ENCODE results near the gene DMRTC2. TPM values are rescaled to one million over a fixed set of nuclear protein-coding genes. Genes with fewer than 3 reads are reported as not detected.
A peak's percentile ranks its signal among the peaks of the same experiment; 100 is the strongest.

Gene DMRTC2
- total and polyA plus RNA-seq, 9 of the 15 experiments (the other 6 are each of a cell fraction or from before 2014, with no cell fraction given): 0.03 TPM; not detected in 8

- H4K20me1 ChIP-seq (replicated peaks; ENCODE audit: control insufficient read depth, insufficient read depth, low read length): no peaks in the 10 kb centered on the region
- DNase-seq (ENCODE audit: extremely low read depth in 1 of 4, low spot score in 3 of 4) (no peak), ATAC-seq (no peak), FAIRE-seq (no peak)
- H3K27me3 ChIP-seq (ENCODE audit: control insufficient read depth in 2 of 2, insufficient read depth in 2 of 2, low read length in 2 of 2): no peaks in the 10 kb centered on the region
- H3K9me3 ChIP-seq (replicated peaks; ENCODE audit: control insufficient read depth, insufficient read depth, low read depth, low read length): no peaks in the 10 kb centered on the region
- peaks cover 34 to 63% of the 10 kb centered on the region in 2 experiments for H3K4me1 ChIP-seq (replicated peaks in 1 of 2; ENCODE audit: control insufficient read depth in 2 of 2, insufficient read depth in 2 of 2, low read length in 2 of 2)
- 83% methylated on average over 20 of the region's 21 CpGs for WGBS (ENCODE audit: insufficient coverage, low coverage, missing lambda C conversion rate)
- no peak for TF ChIP-seq SRF (CRISPR knock-in tag; IDR thresholded peaks at IDR 0.05)
- peak; percentile 48; the same call in 1 of the 2 replicates for TF ChIP-seq ZBTB7A (IDR thresholded peaks at IDR 0.05; ENCODE audit: borderline replicate concordance, control insufficient read depth, low read depth, low read length)
- no peak for TF ChIP-seq RCOR1 (IDR thresholded peaks at IDR 0.05; ENCODE audit: borderline replicate concordance in 1 of 2, low read depth in 2 of 2, low read length in 2 of 2)
- H3K79me2 ChIP-seq (ENCODE audit: control insufficient read depth, insufficient read depth, low read length): peaks cover 8% of the 10 kb centered on the region; the same call in 1 of the 3 replicates
- no peak overlapping the region for H3K4me2 ChIP-seq (ENCODE audit: insufficient read depth, low read length)
- H3K9ac ChIP-seq (ENCODE audit: insufficient read depth in 1 of 2, low read depth in 2 of 2, low read length in 2 of 2): peak overlapping the region in 1 of 2 experiments; percentile 36; a peak in 2 of 4 replicates
- H3K4me3 ChIP-seq: no peak overlapping the region
- in situ Hi-C loops (cut with MboI) (no loop called here), intact Hi-C loops (cut with micrococcal nuclease) (no loop called here)
- ChIA-PET CTCF (ENCODE audit: low intra/inter-chr PET ratio) (no interaction called here), POLR2A (no interaction called here)
- no peaks in the 10 kb centered on the region for H3K36me3 ChIP-seq (ENCODE audit: control insufficient read depth, insufficient read depth, low read length)
- no TSS peak for BruUV-seq (replicated peaks)
- no peak overlapping the region for H3K27ac ChIP-seq (ENCODE audit: extremely low read depth, low read depth, low read length)
- no peaks in the 10 kb centered on the region for H3K9me1 ChIP-seq (ENCODE audit: control insufficient read depth, insufficient read depth, low read length)
- no peak overlapping the region for H2AFZ ChIP-seq (ENCODE audit: low read depth, low read length)
These were observed 34.2 kb downstream of the DMRTC2 start for GRCh38 chr19:41879080-41879479.

- Histone ChIP-seq H3K4me2 (ENCODE audit: insufficient read depth, low read length) (no peak overlapping the region), H3K9me3 (replicated peaks; ENCODE audit: control insufficient read depth, insufficient read depth, low read depth, low read length) (no peaks in the 10 kb centered on the region), H3K9ac (ENCODE audit: insufficient read depth in 1 of 2, low read depth in 2 of 2, low read length in 2 of 2) (peak overlapping the region in 1 of 2 experiments; percentile 59; a peak in 1 of 4 replicates), H3K9me1 (ENCODE audit: control insufficient read depth, insufficient read depth, low read length) (no peaks in the 10 kb centered on the region), H4K20me1 (replicated peaks; ENCODE audit: control insufficient read depth, insufficient read depth, low read length) (no peaks in the 10 kb centered on the region), H3K79me2 (ENCODE audit: control insufficient read depth, insufficient read depth, low read length) (peaks cover 13% of the 10 kb centered on the region), H3K4me1 (replicated peaks in 1 of 2; ENCODE audit: control insufficient read depth in 2 of 2, insufficient read depth in 2 of 2, low read length in 2 of 2) (peaks cover 35 to 68% of the 10 kb centered on the region in 2 experiments), H3K4me3 (no peak overlapping the region), H3K27ac (ENCODE audit: extremely low read depth, low read depth, low read length) (no peak overlapping the region), H2AFZ (ENCODE audit: low read depth, low read length) (no peak overlapping the region), H3K36me3 (ENCODE audit: control insufficient read depth, insufficient read depth, low read length) (no peaks in the 10 kb centered on the region; the same call in 2 of the 3 replicates), H3K27me3 (ENCODE audit: control insufficient read depth in 2 of 2, insufficient read depth in 2 of 2, low read length in 2 of 2) (no peaks in the 10 kb centered on the region)
- no peak for ATAC-seq
- POLR2A ChIA-PET: interaction anchor here (0.7 to 1.3 kb wide), 3 partner anchors 17 to 159 kb away, joined by 3 to 6 read pairs (median 5); partner anchors contain the start of gene RPS19
- FAIRE-seq: no peak
- BruUV-seq (replicated peaks): no TSS peak
- intact Hi-C loops (cut with micrococcal nuclease): no loop called here
- CTCF ChIA-PET (ENCODE audit: low intra/inter-chr PET ratio): no interaction called here
- in situ Hi-C loops (cut with MboI): no loop called here
- WGBS (ENCODE audit: insufficient coverage, low coverage, missing lambda C conversion rate): 72% methylated on average over 5 of the region's 7 CpGs
- no peak for DNase-seq (ENCODE audit: extremely low read depth in 1 of 4, low spot score in 3 of 4)
- no peak for TF ChIP-seq MAX (CRISPR knock-in tag; IDR thresholded peaks at IDR 0.05)
- peak; percentile 68 for TF ChIP-seq NFIC (IDR thresholded peaks at IDR 0.05)
- no peak for TF ChIP-seq SAP30 (IDR thresholded peaks at IDR 0.05; ENCODE audit: borderline replicate concordance, insufficient read depth, low read depth, low read length, poor library complexity, severe bottlenecking)
- TF ChIP-seq ILK (tag; IDR thresholded peaks at IDR 0.05; ENCODE audit: borderline replicate concordance, low read depth): no peak
- no peak for TF ChIP-seq DMBX1 (CRISPR knock-in tag; IDR thresholded peaks at IDR 0.05; ENCODE audit: borderline replicate concordance)
- TF ChIP-seq CREM (IDR thresholded peaks at IDR 0.05; ENCODE audit: low read depth): no peak
- no peak for TF ChIP-seq SIN3A (IDR thresholded peaks at IDR 0.05; ENCODE audit: borderline replicate concordance in 2 of 2, control insufficient read depth in 1 of 2, low read depth in 2 of 2, low read length in 2 of 2)
- no peak for TF ChIP-seq ZNF134 (CRISPR knock-in tag; conservative IDR thresholded peaks at IDR 0.05)
- no peak for TF ChIP-seq USF2 (CRISPR knock-in tag; IDR thresholded peaks at IDR 0.05)
- no peak for TF ChIP-seq CBX2 (IDR thresholded peaks at IDR 0.05; ENCODE audit: insufficient read depth, low read length, poor library complexity, severe bottlenecking)
These were observed 35.0 kb downstream of the DMRTC2 start for GRCh38 chr19:41879670-41880328.
